ENCODE data around the gene TBCE.
"Not testable (repeated sequence)": the region's sequence is repeated elsewhere in the genome, so short reads cannot be mapped to it uniquely, and the experiment has no call there.

Gene TBCE

GRCh38 chr1:235457856-235458255 is 90.6 kb downstream of the TBCE start:
- not testable (repeated sequence) for DNase-seq

- DNase-seq, result no peak
These were observed 93.5 kb downstream of the TBCE start for GRCh38 chr1:235460770-235461169.

GRCh38 chr1:235461954-235462353 is 94.7 kb downstream of the TBCE start:
- DNase-seq, result no peak

GRCh38 chr1:235462832-235463231 is 95.6 kb downstream of the TBCE start:
- not testable (repeated sequence) for DNase-seq

- no peak for DNase-seq
These were observed 97.8 kb downstream of the TBCE start for GRCh38 chr1:235465066-235465465.

- DNase-seq, result no peak
These were observed 100.8 kb downstream of the TBCE start for GRCh38 chr1:235468004-235468403.

GRCh38 chr1:235468970-235469369 is 101.7 kb downstream of the TBCE start:
- DNase-seq, result no peak

GRCh38 chr1:235469897-235470296 is 102.7 kb downstream of the TBCE start:
- DNase-seq, result not testable (repeated sequence)

- no peak for DNase-seq
These were observed 103.7 kb downstream of the TBCE start for GRCh38 chr1:235470741-235471439.

- DNase-seq, result no peak
These were observed 106.6 kb downstream of the TBCE start for GRCh38 chr1:235473806-235474205.

GRCh38 chr1:235483090-235483489 is 115.9 kb downstream of the TBCE start:
- no peak for DNase-seq

GRCh38 chr1:235485558-235485957 is 118.3 kb downstream of the TBCE start:
- DNase-seq, result no peak

- DNase-seq, result no peak
These were observed 119.1 kb downstream of the TBCE start for GRCh38 chr1:235486321-235486720.

GRCh38 chr1:235491644-235492043 is 124.4 kb downstream of the TBCE start:
- DNase-seq, result no peak

GRCh38 chr1:235494531-235494930 is 127.3 kb downstream of the TBCE start:
- DNase-seq, result no peak

GRCh38 chr1:235495030-235495429 is 127.8 kb downstream of the TBCE start:
- DNase-seq, result no peak

GRCh38 chr1:235495551-235495950 is 128.3 kb downstream of the TBCE start:
- DNase-seq, result no peak

GRCh38 chr1:235500971-235501540 is 133.8 kb downstream of the TBCE start:
- DNase-seq, result no peak
